Mucosa of descending colon (tissue), 3 donors: Measurements from ENCODE around the gene MED28. TPM values are rescaled to one million over a fixed set of nuclear protein-coding genes. Genes with fewer than 3 reads are reported as not detected.
A peak's percentile ranks its signal among the peaks of the same experiment; 100 is the strongest.
"Not testable (repeated sequence)": the region's sequence is repeated elsewhere in the genome, so short reads cannot be mapped to it uniquely, and the experiment has no call there.

ENCODE experiments used
- ATAC-seq: fragments of 200-7000 bp; cut with Tn5 transposase; one replicate; pipeline ENCODE4 v1.9.1; 2020; ENCODE audit warnings: mild to moderate bottlenecking, moderate library complexity
- DNase-seq, 3 donors: peaks; one replicate each; pipeline ENCODE4 v3.0.0-alpha.2; 2020
- H3K36me3 ChIP-seq: fragments of 200-600 bp; one replicate; pipeline ENCODE4 v1.8.0; 2021; ENCODE audit warnings: low read depth, mild to moderate bottlenecking
- H3K4me1 ChIP-seq: fragments of 200-600 bp; one replicate; pipeline ENCODE4 v1.8.0; 2021; ENCODE audit warnings: low read depth, mild to moderate bottlenecking
- H3K4me3 ChIP-seq: fragments of 200-600 bp; one replicate; pipeline ENCODE4 v1.8.0; 2021; ENCODE audit warnings: mild to moderate bottlenecking
- H3K9me3 ChIP-seq: fragments of 200-600 bp; one replicate; pipeline ENCODE4 v1.8.0; 2021; ENCODE audit warnings: mild to moderate bottlenecking
- CTCF ChIP-seq: fragments of 200-600 bp; IDR thresholded peaks from one replicate; pipeline ENCODE4 v1.8.0; 2022; ENCODE audit warnings: antibody characterized with exemption, mild to moderate bottlenecking
- intact Hi-C, 2 donors: fragments of 100-400 bp; cut with DNase I in 1 of 2; cut with micrococcal nuclease in 1 of 2; formaldehyde crosslinking; loops; one replicate each; pipeline versions ENCODE4 v1.11.0 to v1.11.1; 2022; cut with DNase I, micrococcal nuclease
- long read RNA-seq, 2 donors: library from polyadenylated mRNA; unstranded; transcript quantifications; one replicate each; pipeline ENCODE4 v2.0.0, GENCODE V29; 2019 to 2021
- total RNA-seq, 3 donors: library from RNA; stranded (reverse); fragmentation: NEBNext Ultra II Directional in 2 of 3; extraction: Animal tissue kit (Norgen Biotek cat#: 25700) in 2 of 3; gene quantifications; one replicate each; pipeline versions ENCODE4 v1.2.1 to v1.2.4, GENCODE V29; 2021 to 2023
- donor health status: DM: no; HTN: no; CAD: no; lungs with moderate emphysema.
- donor health status: DM: no; HTN: no; CAD: no.
- donor health status: DM: no; HTN: yes; CAD: no.

Gene MED28
- 10 to 100 TPM; 35.3 to 55.6 (median 37.5) TPM for total RNA-seq
- long read RNA-seq, donor 1, full-length matches to known transcripts = 39 of 42 reads
- long read RNA-seq, donor 1, partial matches to known transcripts = 0 of 42 reads
- long read RNA-seq, donor 1, other reads (novel, unspliced or antisense) = 3 of 42 reads
- long read RNA-seq, donor 2, full-length matches to known transcripts = 23 of 25 reads
- long read RNA-seq, donor 2, partial matches to known transcripts = 0 of 25 reads
- long read RNA-seq, donor 2, other reads (novel, unspliced or antisense) = 2 of 25 reads

- no peaks in the 10 kb centered on the region for H3K36me3 ChIP-seq
- DNase-seq (peak; percentile 95 to 97 (median 97)), ATAC-seq (peak; percentile 99)
- intact Hi-C loops = no loop called here
- no peaks in the 10 kb centered on the region for H3K9me3 ChIP-seq
- peak within 1 kb of the TSS; percentile 89 for H3K4me3 ChIP-seq
- H3K4me1 ChIP-seq = peaks cover 23% of the 10 kb centered on the region
- no peak for TF ChIP-seq CTCF
Observed at GRCh38 chr4:17614416-17615299, at the start of gene MED28. Gene MED28 (plus strand): TSS chr4:17614641. CDS start chr4:17614655, 14 bp downstream.

- H3K4me1 ChIP-seq = no peaks in the 10 kb centered on the region
- ATAC-seq (no peak), DNase-seq (no peak)
- intact Hi-C loops = no loop called here
- no peak overlapping the region for H3K4me3 ChIP-seq
- H3K9me3 ChIP-seq = no peaks in the 10 kb centered on the region
- H3K36me3 ChIP-seq = no peaks in the 10 kb centered on the region
- TF ChIP-seq CTCF = no peak
Observed at GRCh38 chr4:17565846-17566245, 48.6 kb upstream of the MED28 start.

- DNase-seq (no peak), ATAC-seq (no peak)
- no peaks in the 10 kb centered on the region for H3K9me3 ChIP-seq
- H3K4me1 ChIP-seq = no peaks in the 10 kb centered on the region
- no peaks in the 10 kb centered on the region for H3K36me3 ChIP-seq
- no peak for TF ChIP-seq CTCF
- intact Hi-C loops = no loop called here
- H3K4me3 ChIP-seq = no peak overlapping the region
Observed at GRCh38 chr4:17567271-17567670, 47.2 kb upstream of the MED28 start.

GRCh38 chr4:17574206-17574605, 40.2 kb upstream of the MED28 start:
- DNase-seq = no peak
- H3K4me1 ChIP-seq = peaks cover 12% of the 10 kb centered on the region
- no peaks in the 10 kb centered on the region for H3K36me3 ChIP-seq
- no peaks in the 10 kb centered on the region for H3K9me3 ChIP-seq
- intact Hi-C loops = no loop called here
- TF ChIP-seq CTCF = no peak
- ATAC-seq = no peak
- no peak overlapping the region for H3K4me3 ChIP-seq

GRCh38 chr4:17575177-17575576, 39.3 kb upstream of the MED28 start:
- H3K36me3 ChIP-seq, H3K9me3 ChIP-seq, ATAC-seq, intact Hi-C loops, DNase-seq, H3K4me3 ChIP-seq: not testable (repeated sequence)
- peaks cover 12% of the 10 kb centered on the region for H3K4me1 ChIP-seq
